ENCODE data around the gene CXorf38.
A peak's percentile ranks its signal among the peaks of the same experiment; 100 is the strongest.

CXorf38 gene

GRCh38 chrX:40647307-40648197 lies at the start of gene CXorf38:
CXorf38 (minus strand) TSS chrX:40647561; CDS start chrX:40647520, 41 bp downstream.
- DNase-seq = peak; percentile 95

GRCh38 chrX:40694802-40695201 lies 47.4 kb upstream of the CXorf38 start:
- no peak for DNase-seq

- no peak for DNase-seq
These were observed 41.6 kb upstream of the CXorf38 start for GRCh38 chrX:40688929-40689328.

- DNase-seq = no peak
These were observed 39.8 kb upstream of the CXorf38 start for GRCh38 chrX:40687169-40687568.

GRCh38 chrX:40685362-40685918 lies 38.1 kb upstream of the CXorf38 start:
- DNase-seq = no peak

GRCh38 chrX:40684092-40684491 lies 36.7 kb upstream of the CXorf38 start:
- DNase-seq = no peak

- no peak for DNase-seq
These were observed 35.9 kb upstream of the CXorf38 start for GRCh38 chrX:40683245-40683644.

- DNase-seq = no peak
These were observed 23.8 kb upstream of the CXorf38 start for GRCh38 chrX:40671126-40671525.

- peak; percentile 17 for DNase-seq
These were observed 16.7 kb upstream of the CXorf38 start for GRCh38 chrX:40663880-40664630.

- no peak for DNase-seq
These were observed 15.8 kb upstream of the CXorf38 start for GRCh38 chrX:40663078-40663740.

GRCh38 chrX:40661489-40661888 lies 14.1 kb upstream of the CXorf38 start:
- DNase-seq = no peak

GRCh38 chrX:40660381-40660780 lies 13.0 kb upstream of the CXorf38 start:
- no peak for DNase-seq

GRCh38 chrX:40653535-40653934 lies 6.2 kb upstream of the CXorf38 start:
- no peak for DNase-seq

- no peak for DNase-seq
These were observed 5.3 kb upstream of the CXorf38 start for GRCh38 chrX:40652664-40653063.

GRCh38 chrX:40651620-40652223 lies 4.4 kb upstream of the CXorf38 start:
- DNase-seq = peak; percentile 55

GRCh38 chrX:40646489-40647306 lies 663 bp downstream of the CXorf38 start:
- peak; percentile 39 for DNase-seq

- no peak for DNase-seq
These were observed 2.5 kb downstream of the CXorf38 start for GRCh38 chrX:40644821-40645358.

GRCh38 chrX:40644176-40644575 lies 3.2 kb downstream of the CXorf38 start:
- no peak for DNase-seq

GRCh38 chrX:40637687-40638086 lies 9.7 kb downstream of the CXorf38 start:
- no peak for DNase-seq

GRCh38 chrX:40632199-40632598 lies 15.2 kb downstream of the CXorf38 start:
- DNase-seq = no peak

GRCh38 chrX:40628506-40628905 lies 18.9 kb downstream of the CXorf38 start:
- DNase-seq = no peak

All from right hindlimb (tissue), 1 donor.